HepG2 (cell line): ENCODE results near the gene TRIM67. TPM values are rescaled to one million over a fixed set of nuclear protein-coding genes. Genes with fewer than 3 reads are reported as not detected.

Source experiments
- ARHGAP35 ChIP-seq: sonication (generic); formaldehyde crosslinking; IDR thresholded peaks from 2 replicates; pipeline ENCODE4 v1.9.0; 2022; ENCODE audit warnings: mild to moderate bottlenecking, inconsistent platforms, moderate library complexity, missing genetic modification reagents, borderline replicate concordance
- IRF2 ChIP-seq: IDR thresholded peaks from 2 replicates; pipeline ENCODE4 v1.6.1; 2018; ENCODE audit warnings: missing genetic modification reagents, missing compliant biosample characterization
- ONECUT2 ChIP-seq: sonication (generic); formaldehyde crosslinking; IDR thresholded peaks from 2 replicates; pipeline ENCODE4 v1.4.0; 2020; ENCODE audit warnings: missing genetic modification reagents
- SCMH1 ChIP-seq: sonication (generic); formaldehyde crosslinking; IDR thresholded peaks from 2 replicates; pipeline ENCODE4 v1.9.0; 2021; ENCODE audit warnings: missing genetic modification reagents, mild to moderate bottlenecking, borderline replicate concordance
- SKI ChIP-seq: fragments of 450-650 bp; IDR thresholded peaks from one replicate; pipeline ENCODE4 v1.6.1; 2018; ENCODE audit warnings: mild to moderate bottlenecking; ENCODE audit not compliant: partially characterized antibody
- YEATS4 ChIP-seq: sonication (generic); formaldehyde crosslinking; IDR thresholded peaks from 2 replicates; pipeline ENCODE4 v1.4.0; 2020; ENCODE audit warnings: missing genetic modification reagents, borderline replicate concordance
- ZFP36 ChIP-seq: fragments of 150-350 bp; IDR thresholded peaks from 2 replicates; pipeline ENCODE4 v1.6.1; 2018; ENCODE audit warnings: borderline replicate concordance, low read length, low read depth; ENCODE audit not compliant: partially characterized antibody
- ZNF121 ChIP-seq: sonication (generic); formaldehyde crosslinking; IDR thresholded peaks from 2 replicates; pipeline ENCODE4 v1.5.0; 2020; ENCODE audit warnings: mild to moderate bottlenecking, missing genetic modification reagents
- ZNF205 ChIP-seq: IDR thresholded peaks from 2 replicates; pipeline ENCODE4 v1.6.1; 2018; ENCODE audit warnings: missing biosample characterization, missing genetic modification reagents
- ZNF331 ChIP-seq: sonication (generic); formaldehyde crosslinking; IDR thresholded peaks from 2 replicates; pipeline ENCODE4 v1.4.0; 2020; ENCODE audit warnings: missing genetic modification reagents
- ZNF501 ChIP-seq: sonication (generic); formaldehyde crosslinking; IDR thresholded peaks from 2 replicates; pipeline ENCODE4 v1.5.1; 2020; ENCODE audit warnings: mild to moderate bottlenecking, moderate library complexity, missing genetic modification reagents
- ZNF556 ChIP-seq: sonication (generic); formaldehyde crosslinking; IDR thresholded peaks from 2 replicates; pipeline ENCODE4 v1.4.0; 2020; ENCODE audit warnings: mild to moderate bottlenecking, missing genetic modification reagents, borderline replicate concordance
- ZNF775 ChIP-seq: sonication (generic); formaldehyde crosslinking; IDR thresholded peaks from 2 replicates; pipeline ENCODE4 v1.4.0; 2020; ENCODE audit warnings: missing genetic modification reagents, mild to moderate bottlenecking, moderate library complexity, borderline replicate concordance
- polyA plus RNA-seq, 8 experiments: library from polyadenylated mRNA; depleted of rRNA in 3 of 8; stranded (reverse) in 7 of 8; unstranded in 1 of 8; fragments of >200 nt; fragmentation: Illumina TruSeq in 4 of 8; extraction: Trizol in 4 of 8; gene quantifications; 2 replicates each; pipeline versions ENCODE4 v1.2.1 to v1.2.3, GENCODE V29; 2011 to 2016; ENCODE audit warnings: low read depth in 4 of 8, missing spikeins in 1 of 8, mixed read lengths in 1 of 8; ENCODE audit not compliant: insufficient read depth in 1 of 8
- total RNA-seq, 5 experiments: library from RNA; depleted of rRNA; stranded (reverse); fragments of >200 nt; fragmentation: Illumina TruSeq; extraction: Trizol; gene quantifications; 2 replicates each; pipeline ENCODE4 v1.2.3, GENCODE V29; 2016; ENCODE audit warnings: low read depth in 1 of 5
- TF ChIP-seq, protein P1 (sequence below): sonication (generic); formaldehyde crosslinking; IDR thresholded peaks from 2 replicates; pipeline ENCODE4 v1.8.0; 2022; ENCODE audit warnings: mild to moderate bottlenecking, missing genetic modification reagents, moderate library complexity
- TF ChIP-seq, protein P2 (sequence below): sonication (generic); formaldehyde crosslinking; IDR thresholded peaks from 2 replicates; pipeline ENCODE4 v1.5.0; 2020; ENCODE audit warnings: mild to moderate bottlenecking, low read depth, missing genetic modification reagents, borderline replicate concordance
- TF ChIP-seq, protein P3 (sequence below): sonication (generic); formaldehyde crosslinking; IDR thresholded peaks from 2 replicates; pipeline ENCODE4 v1.8.1; 2022; ENCODE audit warnings: mild to moderate bottlenecking, missing genetic modification reagents
- TF ChIP-seq, protein P4 (sequence below): sonication (generic); formaldehyde crosslinking; IDR thresholded peaks from 2 replicates; pipeline ENCODE4 v1.4.0; 2020; ENCODE audit warnings: mild to moderate bottlenecking, missing genetic modification reagents
- TF ChIP-seq, protein P5 (sequence below): sonication (generic); formaldehyde crosslinking; IDR thresholded peaks from 2 replicates; pipeline ENCODE4 v1.8.0; 2022; ENCODE audit warnings: low read depth, missing genetic modification reagents
- TF ChIP-seq, protein P6 (sequence below): sonication (generic); formaldehyde crosslinking; IDR thresholded peaks from 2 replicates; pipeline ENCODE4 v1.4.0; 2020; ENCODE audit warnings: missing genetic modification reagents
- TF ChIP-seq, protein P7 (sequence below): IDR thresholded peaks from 2 replicates; pipeline ENCODE4 v1.6.1; 2016; ENCODE audit warnings: mild to moderate bottlenecking

TRIM67 gene
- total and polyA plus RNA-seq, 2 of the 13 experiments (the other 11 are each of a cell fraction or from before 2014, with no cell fraction given) = not detected

DNA sequence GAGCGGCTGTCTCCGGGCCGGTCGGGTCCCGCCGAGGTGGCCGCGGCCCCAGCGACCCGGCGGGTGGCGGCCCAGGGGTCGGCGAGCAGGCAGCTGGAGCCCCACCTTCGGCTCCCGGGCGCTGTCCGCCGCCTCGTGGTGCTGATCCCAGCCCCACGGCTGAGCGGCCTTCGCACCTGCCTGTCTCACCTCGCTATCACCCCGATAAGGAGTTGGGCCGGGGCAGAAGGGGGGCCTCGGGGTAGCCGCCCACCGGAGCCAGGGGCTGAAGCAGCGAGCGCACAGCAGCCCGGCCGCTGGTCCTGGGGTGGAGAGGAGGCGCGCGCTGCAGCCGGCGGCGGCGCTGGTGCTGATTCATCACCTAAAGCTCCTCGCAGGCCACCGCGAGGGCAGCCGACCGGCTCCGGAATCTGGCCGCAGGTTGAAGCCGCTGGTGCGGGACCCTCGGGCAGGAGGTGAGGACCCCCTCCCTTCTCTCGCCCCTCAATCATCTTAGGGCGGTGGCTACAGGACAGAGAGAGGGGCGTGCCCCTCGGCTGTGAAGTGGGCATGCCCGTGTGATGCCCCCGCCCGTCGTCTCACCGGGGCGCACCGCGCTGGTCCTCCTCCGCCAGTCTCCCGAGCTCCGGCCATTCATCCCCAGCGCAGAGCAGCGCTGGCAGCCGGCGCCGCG lies 575 bp downstream of the TRIM67 start (continued):
- TF ChIP-seq ZNF775 (CRISPR knock-in tag) (0 out of 2 replicates have a peak, but pooled peaks have one; percentile 45), ZFP36 (no peak), IRF2 (CRISPR knock-in tag) (peak; percentile 68; the same call in 1 of the 2 replicates), ZNF556 (CRISPR knock-in tag) (peak; percentile 52; the same call in 1 of the 2 replicates), ZNF205 (0 out of 2 replicates have a peak, but pooled peaks have one; percentile 26), SCMH1 (CRISPR knock-in tag) (no peak), ARHGAP35 (CRISPR knock-in tag) (peak; percentile 90), YEATS4 (CRISPR knock-in tag) (peak; percentile 59; the same call in 1 of the 2 replicates), ZNF121 (CRISPR knock-in tag) (peak; percentile 65), ZNF331 (peak; percentile 75; the same call in 1 of the 2 replicates), ONECUT2 (CRISPR knock-in tag) (no peak), SKI (peak; percentile 58), ZNF501 (CRISPR knock-in tag) (peak; percentile 36; the same call in 1 of the 2 replicates)
- TF ChIP-seq, protein P1, sequence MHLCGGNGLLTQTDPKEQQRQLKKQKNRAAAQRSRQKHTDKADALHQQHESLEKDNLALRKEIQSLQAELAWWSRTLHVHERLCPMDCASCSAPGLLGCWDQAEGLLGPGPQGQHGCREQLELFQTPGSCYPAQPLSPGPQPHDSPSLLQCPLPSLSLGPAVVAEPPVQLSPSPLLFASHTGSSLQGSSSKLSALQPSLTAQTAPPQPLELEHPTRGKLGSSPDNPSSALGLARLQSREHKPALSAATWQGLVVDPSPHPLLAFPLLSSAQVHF = peak; percentile 78; the same call in 1 of the 2 replicates
- TF ChIP-seq, protein P2, sequence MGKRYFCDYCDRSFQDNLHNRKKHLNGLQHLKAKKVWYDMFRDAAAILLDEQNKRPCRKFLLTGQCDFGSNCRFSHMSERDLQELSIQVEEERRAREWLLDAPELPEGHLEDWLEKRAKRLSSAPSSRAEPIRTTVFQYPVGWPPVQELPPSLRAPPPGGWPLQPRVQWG (CRISPR knock-in tag) = no peak
- TF ChIP-seq, protein P3, sequence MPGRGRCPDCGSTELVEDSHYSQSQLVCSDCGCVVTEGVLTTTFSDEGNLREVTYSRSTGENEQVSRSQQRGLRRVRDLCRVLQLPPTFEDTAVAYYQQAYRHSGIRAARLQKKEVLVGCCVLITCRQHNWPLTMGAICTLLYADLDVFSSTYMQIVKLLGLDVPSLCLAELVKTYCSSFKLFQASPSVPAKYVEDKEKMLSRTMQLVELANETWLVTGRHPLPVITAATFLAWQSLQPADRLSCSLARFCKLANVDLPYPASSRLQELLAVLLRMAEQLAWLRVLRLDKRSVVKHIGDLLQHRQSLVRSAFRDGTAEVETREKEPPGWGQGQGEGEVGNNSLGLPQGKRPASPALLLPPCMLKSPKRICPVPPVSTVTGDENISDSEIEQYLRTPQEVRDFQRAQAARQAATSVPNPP (CRISPR knock-in tag) = peak; percentile 89; the same call in 1 of the 2 replicates
- TF ChIP-seq, protein P4, sequence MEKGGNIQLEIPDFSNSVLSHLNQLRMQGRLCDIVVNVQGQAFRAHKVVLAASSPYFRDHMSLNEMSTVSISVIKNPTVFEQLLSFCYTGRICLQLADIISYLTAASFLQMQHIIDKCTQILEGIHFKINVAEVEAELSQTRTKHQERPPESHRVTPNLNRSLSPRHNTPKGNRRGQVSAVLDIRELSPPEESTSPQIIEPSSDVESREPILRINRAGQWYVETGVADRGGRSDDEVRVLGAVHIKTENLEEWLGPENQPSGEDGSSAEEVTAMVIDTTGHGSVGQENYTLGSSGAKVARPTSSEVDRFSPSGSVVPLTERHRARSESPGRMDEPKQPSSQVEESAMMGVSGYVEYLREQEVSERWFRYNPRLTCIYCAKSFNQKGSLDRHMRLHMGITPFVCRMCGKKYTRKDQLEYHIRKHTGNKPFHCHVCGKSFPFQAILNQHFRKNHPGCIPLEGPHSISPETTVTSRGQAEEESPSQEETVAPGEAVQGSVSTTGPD (CRISPR knock-in tag) = no peak
- TF ChIP-seq, protein P5, sequence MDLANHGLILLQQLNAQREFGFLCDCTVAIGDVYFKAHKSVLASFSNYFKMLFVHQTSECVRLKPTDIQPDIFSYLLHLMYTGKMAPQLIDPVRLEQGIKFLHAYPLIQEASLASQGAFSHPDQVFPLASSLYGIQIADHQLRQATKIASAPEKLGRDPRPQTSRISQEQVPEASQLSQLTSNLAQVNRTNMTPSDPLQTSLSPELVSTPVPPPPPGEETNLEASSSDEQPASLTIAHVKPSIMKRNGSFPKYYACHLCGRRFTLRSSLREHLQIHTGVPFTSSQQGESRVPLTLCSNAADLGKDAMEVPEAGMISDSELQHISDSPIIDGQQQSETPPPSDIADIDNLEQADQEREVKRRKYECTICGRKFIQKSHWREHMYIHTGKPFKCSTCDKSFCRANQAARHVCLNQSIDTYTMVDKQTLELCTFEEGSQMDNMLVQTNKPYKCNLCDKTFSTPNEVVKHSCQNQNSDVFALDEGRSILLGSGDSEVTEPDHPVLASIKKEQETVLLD = peak; percentile 68; the same call in 1 of the 2 replicates
- TF ChIP-seq, protein P6, sequence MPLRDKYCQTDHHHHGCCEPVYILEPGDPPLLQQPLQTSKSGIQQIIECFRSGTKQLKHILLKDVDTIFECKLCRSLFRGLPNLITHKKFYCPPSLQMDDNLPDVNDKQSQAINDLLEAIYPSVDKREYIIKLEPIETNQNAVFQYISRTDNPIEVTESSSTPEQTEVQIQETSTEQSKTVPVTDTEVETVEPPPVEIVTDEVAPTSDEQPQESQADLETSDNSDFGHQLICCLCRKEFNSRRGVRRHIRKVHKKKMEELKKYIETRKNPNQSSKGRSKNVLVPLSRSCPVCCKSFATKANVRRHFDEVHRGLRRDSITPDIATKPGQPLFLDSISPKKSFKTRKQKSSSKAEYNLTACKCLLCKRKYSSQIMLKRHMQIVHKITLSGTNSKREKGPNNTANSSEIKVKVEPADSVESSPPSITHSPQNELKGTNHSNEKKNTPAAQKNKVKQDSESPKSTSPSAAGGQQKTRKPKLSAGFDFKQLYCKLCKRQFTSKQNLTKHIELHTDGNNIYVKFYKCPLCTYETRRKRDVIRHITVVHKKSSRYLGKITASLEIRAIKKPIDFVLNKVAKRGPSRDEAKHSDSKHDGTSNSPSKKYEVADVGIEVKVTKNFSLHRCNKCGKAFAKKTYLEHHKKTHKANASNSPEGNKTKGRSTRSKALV (CRISPR knock-in tag) = peak; percentile 84; the same call in 1 of the 2 replicates
- TF ChIP-seq, protein P7, sequence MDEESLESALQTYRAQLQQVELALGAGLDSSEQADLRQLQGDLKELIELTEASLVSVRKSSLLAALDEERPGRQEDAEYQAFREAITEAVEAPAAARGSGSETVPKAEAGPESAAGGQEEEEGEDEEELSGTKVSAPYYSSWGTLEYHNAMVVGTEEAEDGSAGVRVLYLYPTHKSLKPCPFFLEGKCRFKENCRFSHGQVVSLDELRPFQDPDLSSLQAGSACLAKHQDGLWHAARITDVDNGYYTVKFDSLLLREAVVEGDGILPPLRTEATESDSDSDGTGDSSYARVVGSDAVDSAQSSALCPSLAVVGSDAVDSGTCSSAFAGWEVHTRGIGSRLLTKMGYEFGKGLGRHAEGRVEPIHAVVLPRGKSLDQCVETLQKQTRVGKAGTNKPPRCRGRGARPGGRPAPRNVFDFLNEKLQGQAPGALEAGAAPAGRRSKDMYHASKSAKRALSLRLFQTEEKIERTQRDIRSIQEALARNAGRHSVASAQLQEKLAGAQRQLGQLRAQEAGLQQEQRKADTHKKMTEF = peak; percentile 74; the same call in 1 of the 2 replicates
